HG03342 (cell line): ENCODE measurements around the gene SP110.
"Not testable (repeated sequence)": the region's sequence is repeated elsewhere in the genome, so short reads cannot be mapped to it uniquely, and the experiment has no call there.

Experiments
- ATAC-seq: cut with Tn5 transposase; IDR thresholded peaks from one replicate; pipeline ENCODE4 v1.9.1; 2021; ENCODE audit warnings: mild to moderate bottlenecking, moderate library complexity; ENCODE audit not compliant: unreplicated experiment

SP110 gene

DNA sequence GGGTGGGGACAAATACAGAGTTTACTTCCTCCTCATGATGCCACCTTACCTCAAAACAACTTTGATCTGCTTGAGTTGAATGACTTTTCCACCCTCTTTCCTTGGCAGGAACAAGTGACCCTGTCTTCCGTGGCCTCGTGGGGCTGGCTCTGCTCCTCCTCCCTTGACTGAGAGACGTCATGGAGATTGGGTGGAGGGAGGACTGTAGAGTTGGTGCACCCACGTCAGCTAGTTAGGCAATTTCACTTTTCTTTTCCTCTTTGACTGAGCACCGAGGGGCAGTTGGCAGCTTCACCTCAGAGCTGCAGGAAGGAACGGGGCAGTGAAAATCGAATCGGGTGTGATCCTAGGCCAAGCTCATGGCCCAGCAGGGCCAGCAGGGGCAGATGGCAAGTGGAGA is 5.7 kb upstream of the SP110 start, which contains the start of gene SP140:
SP140 (plus strand) TSS at position 251 of the 400 bp plus-strand sequence; CDS start at position 360, 109 bp downstream.
- ATAC-seq = peak; percentile 64

DNA sequence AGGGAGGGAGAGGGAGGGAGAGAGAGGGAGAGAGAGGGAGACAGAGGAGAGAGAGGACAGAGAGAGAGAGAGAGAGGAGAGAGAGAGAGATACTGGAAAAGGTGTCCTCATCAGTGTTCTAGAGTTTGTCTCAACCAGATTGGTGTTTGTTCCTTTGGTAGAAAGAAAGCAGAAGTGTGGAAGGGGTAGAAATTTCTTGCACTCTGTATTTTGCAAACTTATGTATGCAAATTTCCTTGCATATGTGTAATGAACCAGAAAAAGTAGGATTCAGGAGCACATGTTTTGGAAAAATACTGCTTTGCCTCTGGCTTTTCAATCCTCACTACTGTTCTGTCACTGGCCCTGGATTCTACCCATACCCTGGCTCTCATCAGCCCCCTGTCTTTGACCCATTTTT is 4.7 kb upstream of the SP110 start:
- ATAC-seq = no peak

DNA sequence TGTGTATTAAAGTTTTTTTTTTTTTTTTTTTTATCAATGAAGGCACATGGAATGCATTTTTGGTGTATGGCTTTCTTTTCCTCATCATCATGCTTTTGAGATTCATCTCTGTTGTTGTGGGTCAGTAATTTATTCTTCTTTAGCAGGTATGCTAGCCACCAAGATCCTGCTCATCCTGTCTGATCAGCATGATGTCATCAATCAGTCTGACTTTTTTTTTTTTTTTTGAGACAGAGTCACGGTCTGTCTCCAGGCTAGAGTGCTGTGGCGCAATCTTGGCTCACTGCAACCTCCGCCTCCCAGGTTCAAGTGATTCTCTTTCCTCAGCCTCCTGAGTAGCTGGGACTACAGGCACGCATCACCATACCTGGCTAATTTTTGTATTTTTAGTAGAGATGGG is 3.0 kb upstream of the SP110 start:
- not testable (repeated sequence) for ATAC-seq

DNA sequence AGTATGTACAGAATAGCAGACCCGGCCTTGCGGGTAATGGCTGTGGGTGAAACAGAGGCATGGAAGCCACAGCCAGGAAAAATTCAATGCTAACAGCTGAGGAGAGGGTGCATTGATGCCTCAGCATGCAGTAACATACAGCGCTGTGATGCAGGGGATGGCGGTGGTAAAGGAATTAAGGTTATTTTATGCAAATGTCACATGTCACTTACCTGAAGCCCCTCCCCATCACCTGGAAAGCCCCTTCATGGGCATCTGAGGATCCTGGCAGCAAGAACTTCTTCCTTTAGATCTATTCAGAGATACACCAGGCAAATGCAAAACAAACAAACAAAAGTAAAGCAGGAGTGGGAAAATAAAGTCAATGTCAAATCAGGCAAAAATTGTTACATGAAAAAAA is 1.7 kb upstream of the SP110 start:
- ATAC-seq = no peak

DNA sequence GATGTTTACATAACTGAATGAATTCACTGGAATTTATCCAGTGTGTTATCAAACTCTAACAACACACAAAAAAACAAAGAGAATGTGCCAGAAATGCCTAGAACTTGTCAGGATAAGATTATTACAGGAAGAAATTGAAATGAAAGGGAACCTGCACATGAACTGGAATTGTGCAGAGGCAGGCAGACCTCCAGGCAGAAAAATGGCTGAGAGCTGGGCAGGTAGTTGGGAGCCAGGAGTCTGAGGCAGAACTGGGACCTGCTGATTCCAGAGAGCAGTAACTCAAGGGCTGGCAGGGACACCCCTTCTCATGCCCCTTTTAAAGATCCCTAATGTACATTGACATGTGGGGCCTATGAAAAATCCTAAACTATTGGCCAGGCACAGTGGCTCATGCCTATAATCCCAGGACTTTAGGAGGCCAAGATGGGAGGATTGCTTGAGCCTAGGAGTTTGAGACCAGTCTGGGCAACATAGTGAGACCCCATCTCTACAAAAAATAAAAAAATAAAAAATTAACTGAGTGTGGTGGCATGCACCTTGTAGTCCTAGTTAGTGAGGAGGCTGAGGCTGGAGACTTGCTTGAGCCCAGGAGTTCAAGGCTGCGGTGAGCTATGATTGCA is 674 bp upstream of the SP110 start:
- no peak for ATAC-seq

DNA sequence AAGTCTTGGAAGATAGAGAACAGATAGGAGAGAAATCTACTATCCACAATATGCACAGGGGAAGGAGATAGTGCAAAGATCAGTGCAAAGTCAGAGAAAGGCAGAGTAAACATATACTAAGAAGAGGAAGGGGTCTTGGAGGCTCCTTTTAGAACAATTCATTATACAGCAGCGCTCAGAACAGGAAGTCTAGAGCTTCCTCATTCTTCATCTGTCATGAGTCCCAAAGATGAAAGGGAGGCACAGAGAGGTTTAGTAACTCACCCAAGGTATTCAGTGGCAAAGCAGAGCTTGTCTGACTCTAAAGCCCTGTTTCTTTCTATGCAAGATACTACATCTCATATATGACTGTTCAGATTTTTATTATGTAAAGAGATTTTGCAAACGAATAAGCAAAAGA is 1.4 kb downstream of the SP110 start:
- ATAC-seq = peak; percentile 29

DNA sequence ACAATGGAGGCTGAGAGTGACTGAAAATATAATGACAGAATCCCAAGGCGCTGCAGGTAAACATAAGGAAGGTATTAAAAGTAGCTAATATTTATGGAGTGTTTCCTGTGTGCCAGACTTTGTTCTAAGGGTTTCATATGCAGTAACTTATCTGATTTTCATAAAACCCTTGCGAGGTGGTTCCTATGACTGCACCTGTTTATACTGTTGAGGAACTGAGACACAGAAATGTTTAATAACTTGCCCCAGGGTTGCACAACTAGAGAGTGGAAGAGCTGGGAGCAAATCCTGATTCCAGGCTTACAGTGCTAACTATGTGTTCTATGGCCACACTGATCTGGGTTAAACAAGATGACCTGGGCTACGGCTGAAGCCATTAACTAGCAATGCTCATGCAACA is 2.4 kb downstream of the SP110 start:
- no peak for ATAC-seq

DNA sequence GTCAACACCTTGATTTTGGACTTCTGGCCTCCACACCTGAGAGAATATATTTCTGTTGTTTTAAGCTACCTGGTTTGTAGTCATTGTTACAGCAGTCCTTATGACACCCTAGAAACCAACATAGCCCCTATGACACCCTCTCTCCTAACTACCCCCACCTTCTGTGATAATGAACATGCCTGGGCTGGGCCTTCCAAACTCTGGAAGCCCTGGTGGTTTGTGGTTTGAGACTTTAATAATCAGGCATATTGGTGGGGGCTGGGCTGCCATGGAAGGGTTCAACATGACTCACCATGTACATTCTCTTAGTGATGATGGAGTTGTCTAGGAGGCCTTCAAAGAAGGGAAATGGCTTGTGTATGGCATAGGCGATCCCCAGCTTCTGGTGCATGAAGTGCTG is 3.3 kb downstream of the SP110 start:
- ATAC-seq = no peak

DNA sequence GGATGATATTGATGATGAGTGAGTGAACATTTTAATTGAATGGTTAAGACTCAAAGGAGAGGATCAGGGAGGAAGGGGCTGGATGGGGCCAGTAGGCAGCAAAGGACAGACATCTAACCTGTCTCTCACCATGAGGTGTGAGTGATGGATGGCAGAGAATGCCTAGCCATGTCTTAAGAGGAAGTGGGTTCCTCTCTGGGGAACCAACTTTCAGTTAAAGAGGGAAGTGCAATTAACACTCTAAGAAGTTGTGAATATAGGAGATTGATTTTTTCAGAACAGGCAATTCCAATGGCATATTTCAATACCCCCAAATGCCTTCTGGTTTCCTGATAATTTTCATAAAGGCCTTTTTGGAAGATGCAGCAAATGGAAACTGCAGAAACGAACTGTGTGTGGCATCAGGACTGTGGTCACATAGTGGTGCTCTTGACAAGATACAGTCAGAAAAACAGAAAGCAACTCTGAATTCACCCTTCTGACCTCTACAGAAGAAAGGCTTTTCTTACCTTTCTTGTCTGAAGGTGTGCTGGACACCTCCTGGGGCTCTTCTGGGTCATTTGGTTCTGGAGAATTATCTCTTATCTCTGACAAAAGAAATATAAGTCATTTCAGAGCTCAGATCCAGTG is 10.2 kb downstream of the SP110 start:
- peak; percentile 67 for ATAC-seq

DNA sequence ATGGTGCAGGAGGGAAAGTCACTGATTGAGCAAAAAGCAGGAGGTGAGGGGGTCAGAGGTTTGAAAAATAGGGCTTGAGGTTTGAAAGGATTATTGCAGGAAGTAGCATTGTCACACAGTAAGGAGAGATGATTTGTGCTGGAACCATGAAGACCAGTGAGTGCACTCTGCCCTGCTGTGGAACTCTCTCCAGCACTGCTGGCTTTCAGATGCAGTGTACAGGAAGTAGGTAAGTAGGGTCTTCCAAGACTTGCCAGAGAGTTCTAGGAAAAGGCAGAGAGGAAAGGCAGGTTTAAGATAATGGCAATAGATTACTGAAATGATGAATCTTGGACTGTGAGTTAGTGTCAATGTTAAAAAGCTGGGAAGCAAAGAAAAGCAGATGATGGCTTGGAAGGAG is 11.2 kb downstream of the SP110 start:
- no peak for ATAC-seq

DNA sequence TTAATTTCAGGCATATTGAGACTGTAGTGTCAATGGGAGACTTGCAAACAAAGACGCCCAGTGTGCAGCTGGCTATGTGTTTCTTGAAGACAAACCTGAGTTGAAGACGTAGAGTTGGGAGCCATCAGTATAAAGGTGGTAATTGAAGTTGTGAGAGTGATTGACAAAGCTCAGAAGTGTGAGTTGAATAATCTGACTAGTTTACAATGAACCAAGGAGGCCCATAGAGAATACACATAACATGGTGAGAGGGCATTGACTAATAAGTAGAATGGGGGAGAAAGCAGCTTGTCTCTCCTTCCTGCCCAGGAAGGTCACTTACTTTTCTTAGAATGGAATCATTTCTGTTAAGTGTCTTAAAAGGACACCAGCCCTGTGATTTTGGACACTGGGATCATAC is 14.1 kb downstream of the SP110 start:
- ATAC-seq = no peak

DNA sequence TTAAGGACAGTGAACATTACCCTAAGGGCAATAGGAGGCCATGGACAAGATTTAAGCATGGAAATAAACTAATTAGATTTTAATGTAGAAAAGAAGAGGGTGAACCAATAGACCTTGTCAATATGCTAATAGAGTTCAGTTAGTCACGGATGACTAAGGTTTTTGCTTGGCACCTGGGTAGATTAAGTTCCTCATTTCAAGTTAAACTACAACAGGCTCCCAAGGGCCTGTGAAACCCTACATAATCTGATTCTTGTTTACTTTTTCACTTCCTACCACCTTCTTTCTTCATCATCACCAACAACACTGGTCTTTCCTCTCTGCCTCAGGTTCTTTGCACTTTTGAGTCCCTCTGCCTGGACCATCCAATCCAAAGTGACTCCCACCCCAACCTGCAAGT is 14.8 kb downstream of the SP110 start:
- peak; percentile 35 for ATAC-seq

DNA sequence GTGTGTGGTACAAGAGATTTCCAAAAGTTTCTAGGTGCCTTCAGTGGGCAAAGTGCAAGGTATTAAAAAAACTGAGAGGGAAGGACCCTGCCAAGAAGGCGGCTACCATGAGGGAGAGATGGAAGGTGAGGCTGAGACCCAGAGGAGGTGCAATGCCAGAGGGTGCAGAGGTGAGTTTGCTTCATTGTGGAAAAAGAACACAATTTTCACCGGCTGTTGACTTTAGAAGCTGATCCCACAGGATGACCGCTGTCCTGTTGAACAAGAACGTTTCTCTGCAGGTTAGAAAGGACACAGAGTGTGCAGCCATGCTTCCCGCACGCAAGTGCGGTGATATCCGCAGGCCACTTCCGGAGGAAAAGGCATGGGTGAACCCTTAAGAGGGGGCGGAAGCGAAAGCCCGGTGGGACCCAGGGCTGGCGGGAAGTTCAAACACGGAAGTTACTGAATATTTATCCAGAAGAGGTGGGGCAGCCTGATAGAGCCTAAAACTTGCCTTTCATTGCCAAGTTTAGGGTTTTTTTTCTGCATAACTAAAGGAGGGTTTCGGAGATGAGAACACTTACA is 16.6 kb downstream of the SP110 start:
- peak; percentile 60 for ATAC-seq

DNA sequence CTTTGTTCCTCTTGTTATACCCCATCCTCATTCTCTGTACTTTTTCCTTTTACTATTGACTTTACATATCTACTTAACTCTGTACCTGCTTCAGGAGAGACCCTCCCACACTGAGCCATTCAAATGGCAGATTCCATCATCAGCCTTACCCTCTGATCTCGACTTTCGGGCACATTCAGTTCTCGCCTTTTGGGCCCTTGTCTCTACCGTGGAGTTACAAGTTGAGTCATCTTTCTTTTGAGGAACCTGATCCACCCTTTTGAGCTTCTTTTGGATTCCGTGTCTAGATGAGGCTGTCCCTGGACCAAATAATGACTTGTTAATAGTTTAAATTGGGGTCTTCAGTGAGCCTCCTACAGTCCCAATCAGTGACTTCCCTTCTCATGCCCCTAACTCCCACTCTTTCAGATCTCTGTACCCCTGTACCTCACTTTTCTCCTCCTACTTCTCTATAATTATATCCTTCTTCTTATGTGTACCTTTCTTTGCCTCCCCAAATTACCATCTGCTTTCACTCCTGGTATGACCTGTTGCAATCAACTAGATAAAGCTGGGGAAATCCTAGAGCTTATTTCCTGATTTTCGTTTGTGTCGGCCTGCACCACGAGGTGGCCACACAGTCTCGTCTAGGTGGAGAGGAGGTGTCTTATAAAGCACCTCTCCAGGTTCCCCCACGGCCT is 17.2 kb downstream of the SP110 start:
- peak; percentile 48 for ATAC-seq

DNA sequence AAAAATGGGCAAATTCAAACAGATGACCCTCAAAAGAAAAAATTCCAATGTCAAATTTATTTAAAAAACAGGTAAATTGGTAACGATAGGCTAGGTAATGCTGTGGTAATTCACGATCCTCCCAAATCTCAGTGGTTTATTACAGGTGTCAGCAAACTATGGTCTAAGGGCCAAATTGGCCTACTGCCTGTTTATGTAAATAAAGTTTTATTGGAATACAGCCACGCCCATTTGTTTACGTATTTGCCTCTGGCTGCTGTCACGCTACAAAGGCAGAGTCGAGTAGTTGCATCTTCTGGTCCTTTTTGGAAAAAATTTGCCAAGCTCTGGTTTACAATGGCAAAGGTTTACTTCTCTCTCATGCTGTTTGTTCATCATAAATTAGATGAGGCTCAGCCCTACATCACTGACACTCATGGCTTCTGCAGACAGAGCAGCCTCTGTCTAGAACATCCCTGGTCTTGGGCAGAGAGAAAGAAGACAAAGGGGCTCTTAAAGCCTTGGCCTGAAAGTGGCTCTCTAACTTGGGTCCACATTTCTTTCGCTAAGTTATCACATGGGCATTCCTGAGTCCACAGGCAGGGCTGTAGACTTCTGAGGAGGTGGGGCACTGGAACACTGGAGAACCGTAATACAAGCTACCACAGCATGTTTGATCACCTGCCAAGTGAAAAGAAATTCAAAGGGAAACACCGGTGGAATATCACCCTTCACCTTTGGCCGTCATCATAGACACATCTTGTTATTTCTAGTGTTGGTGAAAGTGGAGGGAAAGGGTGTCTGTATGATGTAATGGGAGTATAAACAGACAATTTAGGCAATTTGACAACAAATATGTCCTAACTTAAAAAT is 34.8 kb downstream of the SP110 start:
- ATAC-seq = no peak

DNA sequence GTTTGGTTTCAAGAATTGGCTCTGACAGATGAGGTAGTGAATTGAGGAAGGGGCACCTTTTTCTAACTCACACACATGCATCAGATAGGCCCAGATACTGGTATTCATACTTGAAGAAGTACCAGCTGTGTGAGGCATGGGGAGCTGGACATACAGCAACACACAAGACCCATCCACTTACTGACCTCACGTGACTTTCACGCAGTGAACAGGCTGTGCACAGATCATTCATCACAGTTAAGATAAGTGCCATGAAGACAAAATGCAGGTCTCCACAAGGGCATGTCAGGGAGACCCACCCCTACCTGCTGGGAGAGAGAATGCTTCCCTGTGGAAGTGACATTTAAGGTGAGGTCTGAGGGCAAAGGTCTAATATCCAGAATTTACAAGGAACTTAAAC is 38.6 kb downstream of the SP110 start:
- ATAC-seq = no peak

DNA sequence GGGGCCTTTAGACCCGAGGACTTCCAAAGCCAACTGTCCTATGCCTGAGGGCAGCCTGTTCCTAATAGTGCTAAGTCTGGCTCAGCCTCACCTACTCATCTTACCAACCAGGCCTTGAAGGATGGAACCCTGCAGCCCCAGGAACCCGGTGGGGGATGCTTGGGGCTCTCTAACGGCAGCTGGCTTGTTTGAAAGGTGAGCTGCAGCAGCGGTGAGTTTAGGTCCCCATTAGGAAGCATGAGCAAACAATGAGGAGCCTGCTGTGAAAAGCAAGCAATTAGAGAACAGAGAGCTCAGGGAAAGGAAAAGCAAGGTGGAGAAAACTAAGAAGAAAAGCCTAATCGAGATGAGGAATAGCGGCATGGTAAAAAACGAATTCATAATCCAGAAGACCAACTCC is 39.9 kb downstream of the SP110 start:
- ATAC-seq = no peak

DNA sequence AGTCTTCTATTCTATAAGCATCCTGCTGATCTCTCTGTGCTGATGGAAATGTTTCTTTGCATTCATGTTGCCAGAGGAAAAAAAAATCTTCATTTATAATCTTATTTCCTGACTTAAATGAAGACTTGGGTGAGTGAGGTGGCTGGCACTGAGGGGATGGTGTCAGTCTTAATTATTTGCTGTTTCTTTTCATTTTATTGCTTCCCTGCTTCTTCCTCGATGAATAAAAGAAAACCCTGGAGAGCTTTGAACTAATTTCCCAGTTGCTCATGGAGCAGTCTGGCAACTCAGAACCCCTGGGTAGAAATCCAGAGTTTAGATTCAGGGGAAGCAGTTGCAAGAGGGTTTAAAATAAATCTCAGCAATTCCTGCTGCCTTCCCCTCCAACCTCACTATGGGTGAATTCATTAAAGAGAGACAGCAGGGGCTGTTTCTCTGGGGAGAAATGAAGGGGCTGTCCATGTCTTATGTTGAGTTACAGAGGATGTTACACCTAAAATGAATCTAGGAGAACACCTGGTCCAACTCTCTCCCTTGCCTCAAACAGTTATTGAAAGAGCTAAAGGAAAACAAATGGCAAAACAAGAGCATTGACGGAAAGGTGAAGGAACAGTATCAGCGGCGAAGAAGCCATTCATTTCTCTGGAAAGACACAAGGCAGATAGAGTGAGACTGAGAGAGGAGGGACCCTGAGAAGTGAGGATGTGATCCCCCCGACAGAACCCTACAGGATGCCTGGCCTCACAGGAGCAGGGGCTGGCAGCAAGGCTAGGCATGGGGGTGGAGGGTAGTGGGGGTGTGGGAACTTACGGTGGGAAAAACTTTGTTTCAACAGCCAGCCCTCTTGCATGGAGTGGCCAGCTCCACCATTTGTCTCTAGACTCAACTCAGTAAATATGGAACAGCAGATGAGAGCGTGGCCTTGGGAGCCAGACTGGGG is 41.0 kb downstream of the SP110 start:
- no peak for ATAC-seq

DNA sequence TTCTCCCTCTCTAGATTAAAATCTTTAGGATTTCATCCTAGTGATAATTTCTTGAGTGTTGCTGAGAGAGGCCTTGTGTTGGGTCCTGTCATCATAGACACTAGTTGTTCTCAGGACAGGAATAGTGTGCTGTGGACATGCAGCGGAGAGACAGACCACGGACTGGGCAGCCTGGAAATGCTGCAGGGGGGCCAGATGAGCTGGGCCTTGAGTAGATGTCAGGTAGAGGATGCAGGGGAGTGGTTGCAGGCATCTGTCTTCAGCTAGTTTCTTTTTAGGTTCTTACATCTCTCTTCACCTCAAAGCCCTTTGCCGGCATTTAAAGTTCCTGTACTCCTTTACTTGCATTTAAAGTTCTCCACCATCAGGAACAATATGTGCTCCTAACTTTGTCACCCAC is 42.8 kb downstream of the SP110 start:
- no peak for ATAC-seq

DNA sequence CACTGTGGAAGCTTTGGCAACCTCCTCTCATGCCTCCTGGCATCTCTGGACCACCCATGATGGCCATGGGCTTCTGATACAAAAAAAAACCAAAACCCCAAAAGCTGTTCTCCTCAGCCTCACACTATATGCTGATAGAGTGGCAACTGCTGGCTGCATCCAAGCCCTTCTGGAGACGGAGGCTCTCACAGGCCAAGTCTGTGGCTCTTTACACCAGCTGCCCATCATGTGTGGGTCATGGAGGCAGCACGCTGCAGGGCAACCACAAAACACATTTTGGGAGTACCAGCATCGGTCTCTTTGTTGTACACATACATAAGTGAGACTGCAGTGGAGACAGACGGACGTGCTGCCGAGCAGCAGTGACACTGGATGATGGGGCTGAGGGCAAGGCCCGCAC is 45.3 kb downstream of the SP110 start:
- ATAC-seq = no peak
